SK-N-MC (cell line): Measurements from ENCODE around the gene ZDHHC11.

ENCODE experiments used
- EZH2 ChIP-seq: fragments of 200-600 bp; sonication (generic); IDR thresholded peaks from one replicate; pipeline ENCODE4 v1.6.1; 2017; ENCODE audit warnings: antibody characterized with exemption
- FOXP2 ChIP-seq: optimal IDR thresholded peaks from 2 replicates; pipeline ENCODE3; 2011; ENCODE audit warnings: mild to moderate bottlenecking, moderate library complexity; ENCODE audit not compliant: insufficient read depth; ENCODE audit errors: extremely low read length, control extremely low read depth
- POLR2AphosphoS5 ChIP-seq: IDR thresholded peaks from 2 replicates; pipeline ENCODE4 v1.6.1; 2012; ENCODE audit warnings: mild to moderate bottlenecking, low read depth, low read length, borderline replicate concordance

- TF ChIP-seq EZH2: no peak
- no peak for TF ChIP-seq POLR2AphosphoS5
- no peak for TF ChIP-seq FOXP2
These were observed 74.6 kb downstream of the ZDHHC11 start for GRCh38 chr5:775961-776861.
